PFSK-1 (cell line): ENCODE results near the gene SCGB1C2.

Experiments
- POLR2AphosphoS5 ChIP-seq: IDR thresholded peaks from 2 replicates; pipeline ENCODE4 v1.6.1; 2012; ENCODE audit warnings: low read depth, mild to moderate bottlenecking, control low read depth, low read length, moderate library complexity
- SIN3A ChIP-seq: IDR thresholded peaks from 2 replicates; pipeline ENCODE4 v1.6.1; 2012; ENCODE audit warnings: mild to moderate bottlenecking, low read length, moderate library complexity, borderline replicate concordance; ENCODE audit not compliant: insufficient read depth

GRCh38 chr17:142102-142661 is 4.8 kb downstream of the SCGB1C2 start:
- TF ChIP-seq SIN3A, result no peak
- TF ChIP-seq POLR2AphosphoS5, result no peak
